Right atrium auricular region (tissue), 2 donors: ENCODE data around the gene ENTPD8. TPM values are rescaled to one million over a fixed set of nuclear protein-coding genes. Genes with fewer than 3 reads are reported as not detected.

Experiments used
- DNase-seq: peaks from one replicate; pipeline ENCODE4 v3.0.0-alpha.2; 2019; ENCODE audit warnings: low spot score
- H3K27ac ChIP-seq, 2 donors: fragments of 200-600 bp; sonication (generic); 1 replicate in 1 of 2; 2 replicates in 1 of 2; pipeline ENCODE4 v1.5.1; 2016 to 2019
- H3K27me3 ChIP-seq, 2 donors: fragments of 200-600 bp; sonication (generic); one replicate each; pipeline versions ENCODE4 v1.5.1 to v1.6.0; 2017 to 2019
- H3K36me3 ChIP-seq: fragments of 200-600 bp; sonication (generic); one replicate; pipeline ENCODE4 v1.5.1; 2016
- H3K4me1 ChIP-seq, 2 donors: fragments of 200-600 bp; sonication (generic); one replicate each; pipeline versions ENCODE4 v1.5.1 to v1.6.0; 2017 to 2019
- H3K4me3 ChIP-seq, 2 donors: fragments of 200-600 bp; sonication (generic); 1 replicate in 1 of 2; 2 replicates in 1 of 2; pipeline ENCODE4 v1.5.1; 2017 to 2019; ENCODE audit warnings: mild to moderate bottlenecking in 1 of 2, moderate library complexity in 1 of 2
- H3K9me3 ChIP-seq, 2 donors: fragments of 200-600 bp; sonication (generic); one replicate each; pipeline ENCODE4 v1.5.1; 2019
- total RNA-seq, 2 donors: library from RNA; depleted of rRNA; stranded (reverse); fragments of >200 nt; gene quantifications; one replicate each; pipeline ENCODE4 v1.1.0, GENCODE V29; 2016
- TF ChIP-seq, protein P1 (sequence below), 2 donors: fragments of 200-600 bp; sonication (generic); IDR thresholded peaks; one replicate each; pipeline ENCODE4 v1.5.1; 2019; ENCODE audit warnings: antibody characterized with exemption in 2 of 2

The ENTPD8 gene
- total RNA-seq, 2 donors from 2014 or later: not detected

DNA sequence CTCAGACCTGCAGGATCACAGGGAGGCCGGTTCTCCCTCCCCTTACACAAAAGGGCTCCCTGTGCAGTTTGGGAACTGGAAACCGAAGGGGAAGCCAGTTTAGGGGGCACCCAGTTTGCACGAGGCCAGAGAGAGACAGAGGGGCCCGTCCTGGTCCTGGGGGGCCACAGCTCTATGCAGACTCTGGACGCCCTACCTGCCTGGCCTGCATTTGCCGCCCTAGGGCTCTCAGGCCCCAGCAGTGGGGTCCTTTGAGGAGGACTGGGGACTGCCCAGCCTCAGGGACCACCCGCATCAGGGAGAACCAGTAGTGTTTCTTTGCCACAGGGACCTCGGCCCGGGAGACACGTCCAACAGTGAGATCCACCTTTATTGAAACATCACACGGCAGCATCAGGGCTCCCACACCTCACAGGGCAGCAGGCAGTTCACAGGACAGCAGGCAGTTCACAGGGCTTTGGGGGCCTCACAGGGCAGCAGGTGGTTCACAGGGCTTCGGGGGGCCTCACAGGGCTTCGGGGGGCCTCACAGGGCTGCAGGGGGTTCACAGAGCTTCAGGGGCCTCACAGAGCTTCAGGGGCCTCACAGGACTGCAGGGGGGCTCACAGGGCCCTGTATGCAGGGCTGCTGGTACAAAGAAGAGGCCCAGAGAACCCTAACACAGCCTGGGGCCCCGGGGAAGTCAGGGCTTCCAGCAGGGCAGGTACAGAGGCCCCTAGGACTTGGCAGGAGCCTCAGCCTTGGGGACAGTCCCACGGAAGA, 18.6 kb upstream of the ENTPD8 start:
- TF ChIP-seq, protein P1, sequence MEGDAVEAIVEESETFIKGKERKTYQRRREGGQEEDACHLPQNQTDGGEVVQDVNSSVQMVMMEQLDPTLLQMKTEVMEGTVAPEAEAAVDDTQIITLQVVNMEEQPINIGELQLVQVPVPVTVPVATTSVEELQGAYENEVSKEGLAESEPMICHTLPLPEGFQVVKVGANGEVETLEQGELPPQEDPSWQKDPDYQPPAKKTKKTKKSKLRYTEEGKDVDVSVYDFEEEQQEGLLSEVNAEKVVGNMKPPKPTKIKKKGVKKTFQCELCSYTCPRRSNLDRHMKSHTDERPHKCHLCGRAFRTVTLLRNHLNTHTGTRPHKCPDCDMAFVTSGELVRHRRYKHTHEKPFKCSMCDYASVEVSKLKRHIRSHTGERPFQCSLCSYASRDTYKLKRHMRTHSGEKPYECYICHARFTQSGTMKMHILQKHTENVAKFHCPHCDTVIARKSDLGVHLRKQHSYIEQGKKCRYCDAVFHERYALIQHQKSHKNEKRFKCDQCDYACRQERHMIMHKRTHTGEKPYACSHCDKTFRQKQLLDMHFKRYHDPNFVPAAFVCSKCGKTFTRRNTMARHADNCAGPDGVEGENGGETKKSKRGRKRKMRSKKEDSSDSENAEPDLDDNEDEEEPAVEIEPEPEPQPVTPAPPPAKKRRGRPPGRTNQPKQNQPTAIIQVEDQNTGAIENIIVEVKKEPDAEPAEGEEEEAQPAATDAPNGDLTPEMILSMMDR (IDR thresholded peaks at IDR 0.05): no peak
- no peaks in the 10 kb centered on the region for H3K9me3 ChIP-seq

DNA sequence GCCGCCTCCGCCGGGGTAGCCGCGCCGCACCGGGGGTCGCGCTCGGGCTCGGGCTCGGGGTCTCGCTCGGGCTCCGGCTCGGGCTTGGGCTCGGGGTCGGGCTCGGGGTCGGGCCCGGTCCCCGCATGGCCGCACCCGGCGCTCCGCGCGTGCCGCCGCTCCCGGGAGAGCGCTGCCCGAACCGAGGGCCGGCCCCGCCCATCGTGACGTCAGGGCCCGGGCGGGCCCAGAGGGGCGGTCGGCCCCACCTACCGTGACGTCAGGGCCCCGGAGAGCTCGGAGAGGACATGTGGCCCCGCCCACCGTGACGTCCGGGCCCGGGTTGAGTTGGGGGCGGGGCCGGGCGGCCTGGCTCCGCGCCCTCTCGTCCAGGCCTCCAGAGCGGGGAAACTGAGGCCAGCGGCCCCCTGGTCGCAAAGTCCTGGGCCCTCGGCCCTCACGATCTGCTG, 18.0 kb upstream of the ENTPD8 start, which contains the start of gene NSMF:
Gene NSMF, minus strand, starts transcription at position 183 of the 449 bp plus-strand sequence. CDS start 232 bp downstream, outside the sequence.
- H3K4me1 ChIP-seq: peaks cover 0 to 34% of the 10 kb centered on the region in 2 donors
- no peaks in the 10 kb centered on the region for H3K36me3 ChIP-seq
- TF ChIP-seq, protein P1 (IDR thresholded peaks at IDR 0.05): no peak
- H3K27ac ChIP-seq: peak within 1 kb of the TSS; percentile 65 to 73
- peak; percentile 94 for DNase-seq
- H3K9me3 ChIP-seq: no peaks in the 10 kb centered on the region
- peak within 1 kb of the TSS; percentile 45 to 72 for H3K4me3 ChIP-seq
- no peaks in the 10 kb centered on the region for H3K27me3 ChIP-seq

More for the DNA sequence above, 18.6 kb upstream of the ENTPD8 start:
- DNase-seq: no peak
- Histone ChIP-seq H3K4me3 (peak overlapping the region; percentile 45 to 72), H3K27ac (peak overlapping the region; percentile 65 to 73), H3K4me1 (peaks cover 0 to 28% of the 10 kb centered on the region in 2 donors), H3K36me3 (no peaks in the 10 kb centered on the region), H3K27me3 (no peaks in the 10 kb centered on the region)

DNA sequence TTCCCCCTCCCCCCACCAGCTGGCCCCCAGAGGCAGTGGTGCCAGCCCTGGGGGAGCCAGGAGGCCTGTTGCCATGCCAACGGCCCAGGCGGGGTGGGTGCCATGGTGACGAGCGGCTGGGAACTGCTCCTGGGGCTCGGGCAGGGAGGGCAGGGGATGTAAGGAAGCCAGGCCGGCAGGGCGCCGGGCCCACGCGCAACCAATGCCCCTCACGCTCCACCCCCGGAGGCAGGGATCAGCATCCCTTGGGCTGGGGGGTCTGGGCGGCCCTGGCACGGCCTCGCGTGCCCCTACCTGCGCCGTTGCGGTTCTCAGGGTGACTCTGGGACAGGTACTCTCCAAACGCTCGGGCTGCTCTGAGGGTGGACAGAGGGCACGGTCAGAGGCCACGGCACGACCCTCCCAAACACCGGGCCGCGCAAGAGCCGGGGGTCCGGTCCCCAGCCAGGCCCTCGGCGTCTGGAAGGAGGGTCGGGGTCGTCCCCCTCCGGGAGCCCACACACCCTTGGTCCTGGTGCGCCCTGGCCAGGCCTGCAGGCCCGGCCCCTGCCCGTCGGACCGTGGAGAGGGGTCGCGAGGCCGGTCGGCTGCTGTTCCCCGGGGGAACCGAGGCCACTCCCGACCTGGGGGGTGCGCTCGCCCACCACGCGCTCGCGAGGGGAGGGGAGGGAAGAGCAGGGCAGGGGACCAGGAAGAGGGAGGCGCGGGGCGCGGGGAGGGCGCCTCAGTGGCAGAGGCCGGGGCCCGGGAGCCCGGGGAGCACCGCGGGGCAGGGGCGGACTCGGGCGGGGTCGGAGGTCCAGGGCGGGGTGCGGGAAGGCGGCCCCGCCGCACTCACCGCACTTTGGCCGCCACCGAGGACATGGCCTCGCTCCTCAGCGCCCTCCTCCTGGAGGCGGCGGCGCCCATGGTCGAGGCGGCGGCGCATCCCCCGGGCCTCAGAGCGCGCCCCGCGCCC, 17.3 kb upstream of the ENTPD8 start:
- no peaks in the 10 kb centered on the region for H3K9me3 ChIP-seq
- peaks cover 0 to 38% of the 10 kb centered on the region in 2 donors for H3K4me1 ChIP-seq
- H3K27me3 ChIP-seq: no peaks in the 10 kb centered on the region
- TF ChIP-seq, protein P1 (IDR thresholded peaks at IDR 0.05): no peak
- peak overlapping the region; percentile 38 to 66 for H3K27ac ChIP-seq
- DNase-seq: no peak
- H3K36me3 ChIP-seq: no peaks in the 10 kb centered on the region
- H3K4me3 ChIP-seq: peak overlapping the region; percentile 45 to 72

DNA sequence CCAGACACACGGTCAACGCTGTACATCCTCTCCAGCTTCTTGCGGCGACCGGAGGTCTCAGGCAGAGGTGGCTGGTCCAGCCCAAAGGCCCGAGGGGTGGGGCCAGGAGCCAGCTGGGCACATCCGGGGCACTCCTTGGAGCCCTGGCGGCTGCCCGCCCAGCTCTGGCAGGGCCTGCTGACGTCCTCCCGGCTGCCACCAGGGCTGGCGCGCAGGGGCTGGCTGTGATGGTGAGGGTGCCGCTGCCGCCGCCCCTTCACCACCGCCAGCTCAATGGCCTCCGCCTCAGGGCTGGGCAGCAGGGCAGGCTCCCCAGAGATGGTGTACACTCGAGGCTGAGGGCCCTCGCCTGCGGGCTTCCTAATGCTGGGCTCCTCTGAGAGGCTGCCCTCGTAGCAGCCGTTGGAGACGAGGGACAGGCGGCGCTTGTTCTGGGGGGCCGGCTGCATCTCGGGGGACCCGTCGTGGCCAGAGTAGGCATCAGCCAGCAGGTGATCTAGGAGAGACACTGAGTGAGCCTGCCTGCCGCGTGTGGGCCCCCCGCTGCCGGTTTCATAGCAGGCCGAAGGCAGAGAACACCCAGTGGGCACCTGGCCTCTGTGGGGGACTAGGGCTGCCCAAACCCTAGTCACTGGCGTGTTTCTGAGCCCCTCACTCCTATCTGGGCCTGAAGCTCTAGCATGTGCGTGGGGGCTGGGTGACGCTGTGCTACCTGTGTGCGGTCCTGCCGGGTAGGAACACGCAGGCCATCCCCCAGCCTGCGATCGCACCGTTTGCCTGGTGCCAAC, 16.4 kb upstream of the ENTPD8 start:
- H3K27ac ChIP-seq: peak overlapping the region in 1 of 2 donors; percentile 66

More for the DNA sequence above, 16.4 kb upstream of the ENTPD8 start:
- Histone ChIP-seq H3K27me3 (no peaks in the 10 kb centered on the region), H3K4me3 (peak overlapping the region in 1 of 2 donors; percentile 72), H3K36me3 (peaks cover 2% of the 10 kb centered on the region), H3K4me1 (peaks cover 0 to 42% of the 10 kb centered on the region in 2 donors), H3K9me3 (no peaks in the 10 kb centered on the region)
- TF ChIP-seq, protein P1 (IDR thresholded peaks at IDR 0.05): no peak
- DNase-seq: no peak
